OCI-LY7 (cell line): ENCODE measurements around the gene SMIM38. TPM values are rescaled to one million over a fixed set of nuclear protein-coding genes. Genes with fewer than 3 reads are reported as not detected.

Experiments used
- BruUV-seq: library from RNA; stranded (reverse); fragments of 400-500 nt; replicated peaks from 2 replicates; lab custom pipeline; 2021; lab: Mats Ljungman, UMichigan
- CTCF ChIA-PET: fragments of 300-600 bp; sonication (Branson Sonifier 250); formaldehyde crosslinking; loops from one replicate; lab custom pipeline; 2022; ENCODE audit warnings: antibody characterized with exemption; ENCODE audit not compliant: unreplicated experiment; lab: Charles Lee
- POLR2A ChIA-PET: fragments of 300-600 bp; sonication (Branson Sonifier 250); formaldehyde crosslinking; loops from one replicate; lab custom pipeline; 2022; ENCODE audit warnings: antibody characterized with exemption; lab: Charles Lee
- DNase-seq: peaks from one replicate; pipeline ENCODE4 v3.0.0-alpha.2; 2015; ENCODE audit warnings: low spot score
- H2AFZ ChIP-seq: fragments of 200-600 bp; sonication (generic), shearing (Covaris generic); 2 replicates; pipeline ENCODE4 v1.6.1; 2014; ENCODE audit warnings: mild to moderate bottlenecking, antibody characterized with exemption, low read length, moderate library complexity
- H3K27ac ChIP-seq: fragments of 200-600 bp; sonication (generic); 2 replicates; pipeline ENCODE4 v1.5.1; 2014; ENCODE audit warnings: mixed run types, low read depth, mild to moderate bottlenecking, moderate library complexity, low read length, inconsistent platforms; ENCODE audit not compliant: poor library complexity, severe bottlenecking
- H3K36me3 ChIP-seq: fragments of 200-600 bp; sonication (generic); 2 replicates; pipeline ENCODE4 v1.6.1; 2014; ENCODE audit warnings: mild to moderate bottlenecking, antibody characterized with exemption, low read length, moderate library complexity, mixed read lengths; ENCODE audit not compliant: insufficient read depth
- H3K4me1 ChIP-seq: fragments of 200-600 bp; sonication (generic); 2 replicates; pipeline ENCODE4 v1.5.1; 2014; ENCODE audit warnings: mild to moderate bottlenecking, low read length; ENCODE audit not compliant: insufficient read depth, poor library complexity, severe bottlenecking
- H3K4me2 ChIP-seq: fragments of 200-600 bp; sonication (generic); 2 replicates; pipeline ENCODE4 v1.6.1; 2014; ENCODE audit warnings: mild to moderate bottlenecking, low read length
- H3K4me3 ChIP-seq: fragments of 200-600 bp; sonication (generic); 2 replicates; pipeline ENCODE4 v1.5.1; 2014; ENCODE audit warnings: mild to moderate bottlenecking, low read depth, low read length; ENCODE audit not compliant: poor library complexity, severe bottlenecking
- H3K79me2 ChIP-seq: fragments of 200-600 bp; sonication (generic); 2 replicates; pipeline ENCODE4 v1.6.1; 2016; ENCODE audit warnings: low read depth, mild to moderate bottlenecking, low read length, moderate library complexity, mixed read lengths; ENCODE audit not compliant: insufficient read depth
- H3K9me2 ChIP-seq: fragments of 200-600 bp; sonication (generic); 2 replicates; pipeline ENCODE4 v1.6.1; 2016; ENCODE audit warnings: mild to moderate bottlenecking, low read length, mixed read lengths; ENCODE audit not compliant: insufficient read depth
- H3K9me3 ChIP-seq: fragments of 200-600 bp; sonication (generic); 2 replicates; pipeline ENCODE4 v1.6.1; 2014; ENCODE audit warnings: mild to moderate bottlenecking, mixed run types, low read length, mixed read lengths
- H4K20me1 ChIP-seq: fragments of 200-600 bp; sonication (generic); 2 replicates; pipeline ENCODE4 v1.6.1; 2014; ENCODE audit warnings: mild to moderate bottlenecking, antibody characterized with exemption, low read length, moderate library complexity, mixed read lengths; ENCODE audit not compliant: insufficient read depth
- EZH2phosphoT487 ChIP-seq: fragments of 200-600 bp; sonication (generic); IDR thresholded peaks from 2 replicates; pipeline ENCODE4 v1.6.1; 2018; ENCODE audit warnings: low read depth, borderline replicate concordance, mild to moderate bottlenecking, mixed run types, antibody characterized with exemption, low read length, moderate library complexity, mixed read lengths
- intact Hi-C: fragments of 100-400 bp; cut with micrococcal nuclease; formaldehyde crosslinking; loops from one replicate; pipeline ENCODE4 v1.10.0; 2022; ENCODE audit not compliant: unreplicated experiment
- total RNA-seq, 2 experiments: library from RNA; depleted of rRNA in 1 of 2; stranded (reverse); fragments of >200 nt in 1 of 2; shearing (Covaris generic) in 1 of 2; gene quantifications; 2 replicates each; pipeline ENCODE4 v1.2.3, GENCODE V29; 2014 to 2022
- TF ChIP-seq, protein P1 (sequence below): fragments of 200-600 bp; sonication (generic); conservative IDR thresholded peaks from 2 replicates; pipeline ENCODE4 v1.5.1; 2014; ENCODE audit warnings: mild to moderate bottlenecking, antibody characterized with exemption, low read length, moderate library complexity, mixed read lengths

Gene SMIM38
- total RNA-seq, 2 experiments from 2014 or later: 0.11 to 0.63 TPM

- Histone ChIP-seq H3K9me2 (no peaks in the 10 kb centered on the region), H3K9me3 (no peaks in the 10 kb centered on the region), H2AFZ (no peak overlapping the region), H3K79me2 (no peaks in the 10 kb centered on the region), H3K4me3 (no peak overlapping the region), H3K4me1 (no peaks in the 10 kb centered on the region), H3K36me3 (no peaks in the 10 kb centered on the region), H3K4me2 (no peak overlapping the region), H3K27ac (no peak overlapping the region), H4K20me1 (no peaks in the 10 kb centered on the region)
- no peak for DNase-seq
- BruUV-seq: no TSS peak
- intact Hi-C loops: no loop called here
- ChIA-PET CTCF (no interaction called here), POLR2A (no interaction called here)
- TF ChIP-seq, protein P1, sequence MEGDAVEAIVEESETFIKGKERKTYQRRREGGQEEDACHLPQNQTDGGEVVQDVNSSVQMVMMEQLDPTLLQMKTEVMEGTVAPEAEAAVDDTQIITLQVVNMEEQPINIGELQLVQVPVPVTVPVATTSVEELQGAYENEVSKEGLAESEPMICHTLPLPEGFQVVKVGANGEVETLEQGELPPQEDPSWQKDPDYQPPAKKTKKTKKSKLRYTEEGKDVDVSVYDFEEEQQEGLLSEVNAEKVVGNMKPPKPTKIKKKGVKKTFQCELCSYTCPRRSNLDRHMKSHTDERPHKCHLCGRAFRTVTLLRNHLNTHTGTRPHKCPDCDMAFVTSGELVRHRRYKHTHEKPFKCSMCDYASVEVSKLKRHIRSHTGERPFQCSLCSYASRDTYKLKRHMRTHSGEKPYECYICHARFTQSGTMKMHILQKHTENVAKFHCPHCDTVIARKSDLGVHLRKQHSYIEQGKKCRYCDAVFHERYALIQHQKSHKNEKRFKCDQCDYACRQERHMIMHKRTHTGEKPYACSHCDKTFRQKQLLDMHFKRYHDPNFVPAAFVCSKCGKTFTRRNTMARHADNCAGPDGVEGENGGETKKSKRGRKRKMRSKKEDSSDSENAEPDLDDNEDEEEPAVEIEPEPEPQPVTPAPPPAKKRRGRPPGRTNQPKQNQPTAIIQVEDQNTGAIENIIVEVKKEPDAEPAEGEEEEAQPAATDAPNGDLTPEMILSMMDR: no peak
- no peak for TF ChIP-seq EZH2phosphoT487
These were observed 24.5 kb downstream of the SMIM38 start for GRCh38 chr11:69180226-69180625.

- Histone ChIP-seq H3K27ac (no peak overlapping the region), H3K4me1 (no peaks in the 10 kb centered on the region), H3K36me3 (no peaks in the 10 kb centered on the region), H3K79me2 (no peaks in the 10 kb centered on the region), H2AFZ (no peak overlapping the region), H3K4me3 (no peak overlapping the region), H3K4me2 (no peak overlapping the region), H3K9me3 (no peaks in the 10 kb centered on the region), H4K20me1 (no peaks in the 10 kb centered on the region), H3K9me2 (no peaks in the 10 kb centered on the region)
- POLR2A ChIA-PET: no interaction called here
- intact Hi-C loops: no loop called here
- TF ChIP-seq, protein P1: no peak
- no peak for TF ChIP-seq EZH2phosphoT487
- CTCF ChIA-PET: no interaction called here
- no peak for DNase-seq
- no TSS peak for BruUV-seq
These were observed 25.0 kb downstream of the SMIM38 start for GRCh38 chr11:69180726-69181125.

DNA sequence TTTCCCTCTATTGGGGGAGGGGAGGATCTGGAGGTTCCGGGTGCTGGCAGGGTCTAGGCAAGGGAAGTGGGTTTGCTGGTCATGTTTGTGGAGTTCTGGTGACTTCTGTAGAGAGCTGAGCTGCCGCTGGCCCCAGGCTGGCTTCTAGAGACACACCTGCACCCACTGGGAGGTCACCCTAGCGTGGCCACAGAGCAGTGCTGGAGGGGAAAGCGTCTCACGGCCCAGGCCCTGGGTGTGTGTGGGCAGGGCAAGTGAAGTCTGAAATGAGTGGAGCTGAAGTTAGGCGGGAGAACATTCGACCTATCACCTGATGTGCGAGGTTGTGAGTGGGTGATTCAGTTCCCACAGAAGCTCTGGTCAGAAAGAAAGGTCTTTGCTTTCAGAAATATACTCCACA is 27.9 kb downstream of the SMIM38 start:
- DNase-seq: no peak
- H2AFZ ChIP-seq: no peak overlapping the region
- H3K4me1 ChIP-seq: no peaks in the 10 kb centered on the region
- H4K20me1 ChIP-seq: no peaks in the 10 kb centered on the region
- no TSS peak for BruUV-seq
- H3K27ac ChIP-seq: no peak overlapping the region
- ChIA-PET POLR2A (no interaction called here), CTCF (no interaction called here)
- H3K4me2 ChIP-seq: no peak overlapping the region
- no peak for TF ChIP-seq EZH2phosphoT487
- TF ChIP-seq, protein P1: no peak
- H3K36me3 ChIP-seq: no peaks in the 10 kb centered on the region
- H3K9me3 ChIP-seq: no peaks in the 10 kb centered on the region
- no peaks in the 10 kb centered on the region for H3K79me2 ChIP-seq
- H3K4me3 ChIP-seq: no peak overlapping the region
- intact Hi-C loops: no loop called here
- no peaks in the 10 kb centered on the region for H3K9me2 ChIP-seq
